PFSK-1 (cell line): ENCODE measurements around the gene MTCL3.

Source experiments
- FOXP2 ChIP-seq: optimal IDR thresholded peaks from 2 replicates; pipeline ENCODE3; 2011; ENCODE audit warnings: borderline replicate concordance, control low read depth, inconsistent platforms; ENCODE audit not compliant: insufficient read depth; ENCODE audit errors: extremely low read length, extremely low read depth
- POLR2AphosphoS5 ChIP-seq: IDR thresholded peaks from 2 replicates; pipeline ENCODE4 v1.6.1; 2012; ENCODE audit warnings: low read depth, mild to moderate bottlenecking, control low read depth, low read length, moderate library complexity
- SIN3A ChIP-seq: IDR thresholded peaks from 2 replicates; pipeline ENCODE4 v1.6.1; 2012; ENCODE audit warnings: mild to moderate bottlenecking, low read length, moderate library complexity, borderline replicate concordance; ENCODE audit not compliant: insufficient read depth
- TAF1 ChIP-seq: IDR thresholded peaks from 2 replicates; pipeline ENCODE4 v1.6.1; 2012; ENCODE audit warnings: low read length, control low read depth, borderline replicate concordance; ENCODE audit not compliant: insufficient read depth
- TF ChIP-seq, protein P1 (sequence below), 2 experiments: IDR thresholded peaks; 2 replicates each; pipeline versions ENCODE4 v1.6.1 to v1.8.0; 2011 to 2012; ENCODE audit warnings: low read depth in 2 of 2, low read length in 2 of 2, control low read depth in 1 of 2, inconsistent platforms in 1 of 2, mild to moderate bottlenecking in 1 of 2, moderate library complexity in 1 of 2; ENCODE audit not compliant: insufficient read depth in 1 of 2

The MTCL3 gene

DNA sequence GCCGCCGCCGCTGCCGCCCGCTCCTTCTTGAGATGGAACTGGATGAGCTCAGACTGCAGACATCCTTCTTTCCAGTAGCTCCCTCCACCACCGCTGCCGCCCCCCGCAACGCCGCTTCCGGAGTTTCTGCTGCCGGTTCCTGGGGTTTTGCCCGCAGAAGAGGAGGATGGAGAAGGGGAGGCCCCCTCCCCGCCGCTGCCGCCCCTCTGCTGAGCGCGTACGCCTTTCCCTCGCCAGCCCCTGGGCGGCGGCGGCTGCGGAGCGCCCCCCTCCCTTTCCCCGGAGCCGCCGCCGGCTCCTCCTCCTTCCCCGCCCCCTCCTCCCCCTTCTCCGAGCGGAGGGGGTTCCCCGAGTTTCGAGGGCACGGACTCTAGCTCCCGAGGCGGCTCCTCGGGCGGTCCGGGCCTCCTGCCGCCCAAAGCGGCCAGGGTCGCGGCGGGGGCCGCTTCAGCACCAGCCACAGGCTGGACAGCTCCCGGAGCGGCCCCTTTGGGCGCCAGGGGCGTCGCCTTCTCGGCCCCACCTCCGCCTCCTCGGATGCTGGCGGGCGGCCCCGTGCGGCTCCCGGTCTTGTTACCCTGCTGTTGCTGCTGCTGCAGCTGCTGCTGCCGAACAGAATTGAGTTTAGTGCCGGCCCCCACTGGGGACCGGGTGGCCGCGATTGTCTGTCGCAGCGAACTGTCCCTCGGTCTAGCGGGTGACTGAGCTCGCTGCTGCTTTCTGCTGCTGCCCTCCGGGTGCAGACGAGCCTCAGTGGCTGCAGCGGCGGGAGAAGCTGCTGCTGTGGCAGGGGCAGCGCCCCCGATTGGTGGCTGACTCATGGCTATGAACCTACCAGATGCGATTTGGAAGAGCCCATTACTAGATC lies 3.1 kb downstream of the MTCL3 start:
- TF ChIP-seq SIN3A: no peak
- TF ChIP-seq, protein P1, sequence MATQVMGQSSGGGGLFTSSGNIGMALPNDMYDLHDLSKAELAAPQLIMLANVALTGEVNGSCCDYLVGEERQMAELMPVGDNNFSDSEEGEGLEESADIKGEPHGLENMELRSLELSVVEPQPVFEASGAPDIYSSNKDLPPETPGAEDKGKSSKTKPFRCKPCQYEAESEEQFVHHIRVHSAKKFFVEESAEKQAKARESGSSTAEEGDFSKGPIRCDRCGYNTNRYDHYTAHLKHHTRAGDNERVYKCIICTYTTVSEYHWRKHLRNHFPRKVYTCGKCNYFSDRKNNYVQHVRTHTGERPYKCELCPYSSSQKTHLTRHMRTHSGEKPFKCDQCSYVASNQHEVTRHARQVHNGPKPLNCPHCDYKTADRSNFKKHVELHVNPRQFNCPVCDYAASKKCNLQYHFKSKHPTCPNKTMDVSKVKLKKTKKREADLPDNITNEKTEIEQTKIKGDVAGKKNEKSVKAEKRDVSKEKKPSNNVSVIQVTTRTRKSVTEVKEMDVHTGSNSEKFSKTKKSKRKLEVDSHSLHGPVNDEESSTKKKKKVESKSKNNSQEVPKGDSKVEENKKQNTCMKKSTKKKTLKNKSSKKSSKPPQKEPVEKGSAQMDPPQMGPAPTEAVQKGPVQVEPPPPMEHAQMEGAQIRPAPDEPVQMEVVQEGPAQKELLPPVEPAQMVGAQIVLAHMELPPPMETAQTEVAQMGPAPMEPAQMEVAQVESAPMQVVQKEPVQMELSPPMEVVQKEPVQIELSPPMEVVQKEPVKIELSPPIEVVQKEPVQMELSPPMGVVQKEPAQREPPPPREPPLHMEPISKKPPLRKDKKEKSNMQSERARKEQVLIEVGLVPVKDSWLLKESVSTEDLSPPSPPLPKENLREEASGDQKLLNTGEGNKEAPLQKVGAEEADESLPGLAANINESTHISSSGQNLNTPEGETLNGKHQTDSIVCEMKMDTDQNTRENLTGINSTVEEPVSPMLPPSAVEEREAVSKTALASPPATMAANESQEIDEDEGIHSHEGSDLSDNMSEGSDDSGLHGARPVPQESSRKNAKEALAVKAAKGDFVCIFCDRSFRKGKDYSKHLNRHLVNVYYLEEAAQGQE (IDR thresholded peaks at IDR 0.05; ENCODE audit: insufficient read depth in 1 of 2, low read depth in 2 of 2, low read length in 2 of 2): peak; percentile 86 to 93
- no peak for TF ChIP-seq TAF1
- no peak for TF ChIP-seq POLR2AphosphoS5
- TF ChIP-seq FOXP2: no peak

DNA sequence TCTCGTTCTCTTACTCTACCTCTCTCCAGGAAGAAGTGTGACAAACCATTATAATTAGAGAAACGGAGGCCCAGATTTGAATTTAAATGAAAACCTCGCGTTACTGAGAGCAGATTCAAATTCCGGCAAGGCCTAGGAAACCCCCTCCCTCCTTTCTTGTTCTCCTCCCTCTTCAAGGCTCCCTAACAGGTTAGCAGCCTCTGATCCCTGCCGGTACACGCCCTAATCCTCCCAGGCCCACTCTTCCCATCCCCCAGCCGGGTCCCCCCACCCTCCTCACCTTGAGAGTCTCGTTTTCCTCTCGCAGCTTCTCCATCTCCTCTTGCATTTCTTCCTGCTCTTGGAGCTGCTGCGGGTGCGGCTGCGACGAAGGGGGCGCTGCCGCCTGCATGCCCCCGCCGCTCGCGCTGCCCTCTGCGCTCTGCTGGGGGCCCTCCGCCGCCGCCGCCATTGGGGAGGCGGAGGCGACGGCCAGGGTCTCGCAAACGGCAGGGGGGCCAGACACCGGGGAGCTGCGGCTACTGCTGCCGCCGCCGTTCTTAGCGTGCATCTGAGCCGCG lies 3.8 kb downstream of the MTCL3 start:
- TF ChIP-seq POLR2AphosphoS5: no peak
- TF ChIP-seq TAF1: no peak
- TF ChIP-seq, protein P1 (IDR thresholded peaks at IDR 0.05; ENCODE audit: insufficient read depth in 1 of 2, low read depth in 2 of 2, low read length in 2 of 2): no peak
- TF ChIP-seq SIN3A: no peak
- no peak for TF ChIP-seq FOXP2

DNA sequence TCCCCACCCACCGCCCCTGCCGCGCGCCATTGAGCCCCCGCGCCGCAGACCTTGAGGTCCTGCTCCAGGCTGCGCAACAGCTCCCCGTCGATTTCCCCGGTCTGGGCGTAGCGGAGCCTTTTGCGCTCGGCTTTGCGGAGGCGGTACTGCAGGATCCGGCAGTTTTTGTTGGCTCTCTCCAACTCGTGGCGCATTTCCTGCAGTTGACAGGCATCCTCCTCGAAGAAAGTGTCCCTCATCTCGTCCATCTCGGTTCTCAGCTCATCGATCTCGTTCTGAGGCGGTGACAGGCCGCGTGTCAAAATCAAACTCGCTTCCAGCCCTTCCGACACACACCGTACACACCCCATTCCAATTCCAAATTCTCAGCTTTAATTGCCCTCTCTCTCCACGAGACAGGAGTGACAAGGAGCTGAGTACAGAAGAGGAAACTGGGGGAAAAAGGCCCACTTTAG lies 4.3 kb downstream of the MTCL3 start:
- TF ChIP-seq TAF1 (no peak), FOXP2 (no peak), SIN3A (no peak), POLR2AphosphoS5 (no peak)
- TF ChIP-seq, protein P1 (IDR thresholded peaks at IDR 0.05; ENCODE audit: insufficient read depth in 1 of 2, low read depth in 2 of 2, low read length in 2 of 2): no peak

DNA sequence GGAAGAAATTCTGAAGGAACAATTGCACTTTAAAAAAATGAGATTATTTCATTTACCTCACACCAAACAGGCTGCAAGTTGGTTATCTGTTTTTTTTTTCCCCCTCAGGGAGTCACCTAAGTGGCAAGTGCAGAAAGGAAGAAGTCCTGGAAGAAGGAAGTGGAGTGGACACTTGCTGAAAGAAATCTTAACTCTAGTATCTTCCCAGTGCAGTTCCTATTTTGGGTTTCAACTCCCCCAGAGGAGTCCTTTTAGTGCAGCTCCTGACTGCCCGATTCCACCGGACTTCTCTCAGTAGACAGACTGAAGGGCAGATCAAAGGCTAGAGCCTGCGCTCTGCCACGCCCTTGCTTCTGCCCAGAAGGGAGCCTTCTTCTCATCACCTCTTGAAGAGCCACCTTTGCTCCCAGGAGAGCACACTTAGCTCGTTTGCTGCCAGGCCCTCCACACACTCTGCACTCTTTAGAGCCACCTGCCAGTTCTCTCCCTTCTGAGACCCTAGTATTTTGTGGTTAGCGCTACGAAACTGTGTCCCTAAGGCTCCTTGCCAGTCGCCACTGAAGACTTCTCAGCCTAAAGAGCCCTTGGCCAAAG lies 4.9 kb downstream of the MTCL3 start:
- no peak for TF ChIP-seq POLR2AphosphoS5
- no peak for TF ChIP-seq FOXP2
- no peak for TF ChIP-seq SIN3A
- TF ChIP-seq, protein P1 (IDR thresholded peaks at IDR 0.05; ENCODE audit: insufficient read depth in 1 of 2, low read depth in 2 of 2, low read length in 2 of 2): no peak
- TF ChIP-seq TAF1: no peak
